ENCODE results near the gene PEX10.
"Not testable (repeated sequence)": the region's sequence is repeated elsewhere in the genome, so short reads cannot be mapped to it uniquely, and the experiment has no call there.

The PEX10 gene

DNA sequence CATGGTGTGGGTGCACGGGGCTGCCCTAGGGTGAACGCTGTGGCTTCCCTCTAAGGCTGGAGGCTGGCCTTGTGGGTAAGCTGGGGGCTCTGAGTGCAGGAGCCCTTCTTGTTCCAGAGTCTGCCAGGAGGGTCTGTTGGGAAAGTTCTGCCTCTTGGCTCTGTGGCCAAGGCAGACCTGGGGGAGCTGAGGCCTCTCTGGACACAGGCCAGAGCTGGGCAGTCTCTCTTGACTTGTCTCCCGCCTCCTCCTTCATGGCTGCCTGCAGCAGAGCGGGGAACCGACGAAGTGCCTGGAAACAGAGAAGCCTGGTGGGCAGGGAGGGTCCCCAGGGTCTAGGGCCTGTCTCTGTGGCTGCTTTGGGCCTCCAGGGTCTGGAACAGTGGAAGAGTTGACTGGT is 30.3 kb upstream of the PEX10 start:
- no peak for DNase-seq

- no peak for DNase-seq
Measured at GRCh38 chr1:2441746-2442145, 29.4 kb upstream of the PEX10 start.

DNA sequence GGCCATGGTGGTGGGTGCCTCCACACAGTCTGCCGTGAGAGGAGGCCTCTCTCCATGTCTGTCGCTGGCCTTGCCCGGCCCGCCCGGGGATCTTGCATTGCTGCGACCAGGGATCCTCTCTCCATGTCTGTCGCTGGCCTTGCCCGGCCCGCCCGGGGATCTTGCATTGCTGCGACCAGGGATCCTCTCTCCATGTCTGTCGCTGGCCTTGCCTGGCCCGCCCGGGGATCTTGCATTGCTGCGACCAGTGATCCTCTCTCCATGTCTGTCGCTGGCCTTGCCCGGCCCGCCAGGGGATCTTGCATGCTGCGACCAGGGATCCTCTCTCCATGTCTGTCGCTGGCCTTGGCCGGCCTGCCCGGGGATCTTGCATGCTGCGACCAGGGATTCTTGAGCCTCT is 28.0 kb upstream of the PEX10 start:
- not testable (repeated sequence) for DNase-seq

GRCh38 chr1:2439369-2439768 is 27.0 kb upstream of the PEX10 start:
- DNase-seq: no peak

DNA sequence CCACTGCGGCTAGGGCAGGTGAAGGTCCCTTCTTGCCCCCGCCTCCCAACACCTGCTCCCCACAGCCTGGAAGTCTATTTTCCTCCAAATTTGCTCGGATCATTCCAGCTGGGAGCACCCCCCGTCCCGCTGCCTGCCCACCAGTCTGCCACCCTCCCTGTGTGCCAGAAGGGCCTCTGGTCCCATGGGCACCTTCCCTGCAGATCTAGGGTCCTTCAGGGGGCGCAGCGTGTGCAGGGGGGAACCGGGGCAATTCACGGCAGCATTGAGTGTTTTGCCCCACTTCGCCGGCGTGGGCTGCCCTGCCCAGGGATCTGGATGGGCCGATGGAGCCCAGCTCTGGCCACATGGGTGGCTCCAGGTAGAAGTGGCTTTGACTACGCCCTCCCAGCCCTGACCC is 26.3 kb upstream of the PEX10 start:
- DNase-seq: no peak

DNA sequence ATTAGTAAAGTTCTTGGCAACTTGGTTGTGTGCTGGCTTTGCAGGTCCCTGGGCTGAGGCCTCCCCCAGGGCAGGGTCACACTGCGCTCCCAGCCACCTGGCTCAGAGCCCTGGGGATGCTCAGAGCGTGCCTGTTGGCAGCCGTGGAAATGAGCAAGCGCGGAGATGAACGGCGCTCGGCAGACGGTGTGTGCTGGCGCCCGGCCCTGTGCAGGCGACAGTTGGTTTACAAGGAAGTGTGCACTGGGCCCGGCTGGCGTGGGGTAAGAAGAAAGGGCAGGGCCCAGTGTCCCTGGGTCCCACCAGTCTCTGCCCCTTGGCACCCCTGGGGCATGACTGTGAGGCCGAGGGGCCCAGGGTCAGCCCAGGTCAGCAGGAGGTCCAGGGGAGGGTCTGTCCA is 25.7 kb upstream of the PEX10 start:
- no peak for DNase-seq

GRCh38 chr1:2437617-2438016 is 25.3 kb upstream of the PEX10 start:
- DNase-seq: no peak

GRCh38 chr1:2436876-2437275 is 24.5 kb upstream of the PEX10 start:
- no peak for DNase-seq

DNA sequence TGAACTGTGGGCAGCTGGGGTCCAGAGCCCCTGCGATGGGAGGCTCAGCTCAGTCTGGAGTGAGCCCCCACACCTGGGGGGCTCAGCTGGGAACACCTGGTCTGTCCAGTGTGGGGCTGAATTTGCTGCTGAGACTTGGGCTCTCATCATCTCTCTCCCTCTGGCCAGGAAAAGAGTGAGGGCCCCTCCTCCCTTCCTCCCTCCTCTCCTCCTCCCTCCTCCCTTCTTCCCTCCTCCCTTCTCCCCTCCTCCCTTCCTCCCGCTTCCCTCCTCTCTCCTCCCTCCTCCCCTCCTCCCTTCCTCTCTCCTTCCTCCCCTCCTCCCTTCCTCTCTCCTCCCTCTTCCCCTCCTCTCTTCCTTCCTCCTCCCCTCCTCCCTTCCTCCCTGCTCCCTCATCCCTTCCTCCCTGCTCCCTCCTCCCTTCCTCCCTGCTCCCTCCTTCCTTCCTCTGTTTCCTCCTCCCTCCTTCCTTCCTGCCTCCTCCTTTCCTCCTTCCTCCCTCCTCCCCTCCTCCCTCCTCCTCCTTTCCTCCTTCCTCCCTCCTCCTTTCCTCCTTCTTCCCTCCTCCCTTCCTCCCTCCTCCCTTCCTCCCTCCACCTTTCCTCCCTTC is 23.5 kb upstream of the PEX10 start:
- no peak for DNase-seq

DNA sequence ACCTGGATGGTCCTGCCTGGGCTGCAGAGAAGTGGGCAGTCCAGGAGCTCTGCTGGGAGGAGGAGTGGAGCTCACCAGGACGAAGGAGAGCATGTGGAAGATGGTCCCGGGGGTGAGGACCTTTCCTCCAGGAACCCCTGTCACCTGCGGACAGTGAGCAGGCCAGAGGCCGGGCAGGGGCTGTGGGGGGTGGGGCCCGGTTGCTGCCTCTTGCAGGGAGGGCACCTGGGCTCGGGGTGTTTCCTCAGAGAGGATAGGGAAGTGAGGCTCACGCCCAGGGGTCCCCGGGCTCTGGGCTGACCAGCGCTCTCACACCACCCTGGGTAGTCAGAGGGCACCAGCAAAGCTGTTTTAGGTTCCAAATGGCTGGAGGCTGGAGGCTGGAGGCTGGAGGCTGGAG is 22.7 kb upstream of the PEX10 start:
- no peak for DNase-seq

- DNase-seq: no peak
Measured at GRCh38 chr1:2433936-2434655, 21.7 kb upstream of the PEX10 start.

DNA sequence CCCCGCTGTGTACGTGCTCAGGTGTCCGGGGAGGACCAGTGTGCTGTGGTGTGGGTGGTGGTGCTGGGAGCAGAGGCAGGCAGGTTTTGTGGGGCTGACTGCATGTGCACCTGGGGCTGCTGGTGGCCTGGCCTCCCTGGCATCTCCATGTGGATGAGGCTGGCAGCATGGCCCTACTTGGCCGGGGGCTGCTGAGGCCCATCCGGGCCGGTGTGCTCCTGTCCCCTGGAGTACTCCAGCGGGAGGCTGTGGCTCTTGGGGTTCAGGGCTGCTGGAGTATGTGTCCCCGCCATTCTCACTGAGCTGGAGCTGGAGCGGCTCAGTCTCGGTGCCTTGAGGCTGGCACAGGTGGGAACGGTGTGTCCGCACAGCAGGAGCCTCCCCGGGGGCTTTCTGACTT is 20.8 kb upstream of the PEX10 start:
- DNase-seq: no peak

- no peak for DNase-seq
Measured at GRCh38 chr1:2432441-2432844, 20.1 kb upstream of the PEX10 start.

DNA sequence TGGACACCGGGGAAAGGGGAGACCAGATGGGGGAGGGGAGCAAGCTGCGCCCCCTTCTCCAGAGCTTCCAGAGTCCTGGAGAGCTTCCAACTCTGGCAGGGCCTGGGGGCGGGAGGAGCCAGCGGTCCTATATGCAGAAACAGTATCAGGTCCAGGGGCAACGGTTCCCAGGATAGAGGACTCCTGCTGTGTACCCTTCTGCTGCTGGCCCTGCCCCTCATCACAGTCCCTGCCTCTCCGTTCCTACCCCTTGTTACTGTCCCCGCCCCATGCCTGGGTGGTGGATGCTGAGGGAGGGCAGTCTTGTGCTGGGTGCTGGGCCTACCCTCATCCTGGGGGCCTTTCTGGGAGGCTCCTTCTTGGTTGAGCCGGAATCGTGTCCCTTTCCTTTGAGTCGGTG is 19.2 kb upstream of the PEX10 start:
- DNase-seq: no peak

DNA sequence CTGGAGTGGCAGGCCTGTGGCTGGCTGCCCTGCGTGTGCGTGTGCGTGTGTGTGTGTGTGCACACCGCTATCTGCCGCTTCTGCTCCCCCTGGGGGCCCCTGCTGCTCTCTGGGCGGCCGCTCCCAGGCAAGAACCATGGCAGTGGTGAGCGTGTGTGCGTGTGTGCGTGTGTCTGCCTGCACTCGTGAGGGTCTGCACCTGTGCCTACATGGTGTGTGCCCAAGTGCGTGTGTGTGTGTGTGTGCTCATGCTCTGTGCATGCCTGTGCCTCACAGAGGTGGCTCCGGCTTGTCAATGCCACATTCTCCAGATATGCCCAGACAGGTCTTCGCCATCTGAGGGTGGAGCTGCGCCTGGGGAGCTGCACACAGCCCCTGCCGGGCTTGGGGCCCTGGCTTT is 18.7 kb upstream of the PEX10 start:
- no peak for DNase-seq

- DNase-seq: no peak
Measured at GRCh38 chr1:2430592-2430973, 18.2 kb upstream of the PEX10 start.

- DNase-seq: peak; percentile 32 to 36
Measured at GRCh38 chr1:2429780-2430591, 17.6 kb upstream of the PEX10 start.

DNA sequence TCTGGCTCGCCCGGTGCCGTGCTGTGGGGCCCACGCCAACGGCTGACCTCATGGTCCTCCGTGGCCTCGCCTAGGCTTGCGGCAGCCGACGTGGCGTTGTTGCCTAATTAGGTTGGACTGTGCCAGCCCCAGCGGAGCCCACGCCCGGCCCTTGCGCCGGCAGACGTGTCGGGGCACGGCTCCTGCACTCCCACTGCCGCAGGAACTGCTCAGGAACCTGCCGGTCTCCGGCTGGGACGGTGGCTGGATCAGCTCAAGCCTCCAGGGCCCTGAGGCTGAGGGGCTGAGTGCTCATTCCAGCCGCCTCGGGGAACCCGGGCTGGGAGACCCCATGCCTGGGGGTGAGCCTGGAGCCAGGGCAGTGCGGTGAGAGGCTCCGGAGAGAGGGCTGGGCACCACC is 16.1 kb upstream of the PEX10 start:
- no peak for DNase-seq

- no peak for DNase-seq
Measured at GRCh38 chr1:2427976-2428375, 15.6 kb upstream of the PEX10 start.

DNA sequence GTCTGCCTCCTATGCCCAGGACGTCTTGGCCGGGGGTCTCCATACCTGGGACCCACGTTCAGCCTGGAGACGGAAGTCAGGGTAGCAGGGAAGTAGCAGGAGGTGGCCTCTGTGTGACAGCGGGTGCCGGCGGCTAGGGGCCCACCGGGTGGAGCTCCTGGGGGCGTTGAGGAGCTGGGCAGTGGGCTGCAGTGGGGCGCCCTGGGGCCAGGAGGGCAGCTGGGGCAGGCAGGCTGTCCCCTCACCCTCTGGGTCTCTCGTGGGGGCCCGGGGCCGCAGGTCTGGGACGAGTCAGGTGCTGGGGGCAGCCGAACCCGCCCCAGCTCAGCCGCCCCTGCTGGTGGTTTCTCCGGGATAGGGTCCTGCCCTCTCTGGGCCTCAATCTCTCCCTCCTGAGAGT is 14.7 kb upstream of the PEX10 start:
- no peak for DNase-seq

DNA sequence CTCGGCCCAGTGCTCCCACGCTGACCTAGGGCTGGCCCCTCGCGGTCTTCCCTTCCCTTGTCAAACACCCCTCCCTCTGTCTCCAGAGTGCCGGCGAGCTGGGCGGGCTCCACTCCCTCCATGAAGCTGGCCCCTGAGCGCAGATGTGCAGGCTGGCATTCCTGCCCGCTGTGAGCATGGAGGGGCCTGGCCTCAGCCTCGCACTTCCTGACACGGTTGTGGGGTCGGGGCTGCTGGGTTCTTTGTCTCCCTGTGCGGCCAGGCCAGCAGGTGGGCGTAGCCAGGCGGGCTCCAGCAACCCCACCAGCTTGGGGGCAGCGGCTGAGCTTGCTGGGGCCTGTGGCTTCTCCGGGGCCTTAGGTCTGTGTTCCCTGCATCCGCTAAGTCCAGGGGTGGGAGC is 14.2 kb upstream of the PEX10 start:
- DNase-seq: no peak

DNA sequence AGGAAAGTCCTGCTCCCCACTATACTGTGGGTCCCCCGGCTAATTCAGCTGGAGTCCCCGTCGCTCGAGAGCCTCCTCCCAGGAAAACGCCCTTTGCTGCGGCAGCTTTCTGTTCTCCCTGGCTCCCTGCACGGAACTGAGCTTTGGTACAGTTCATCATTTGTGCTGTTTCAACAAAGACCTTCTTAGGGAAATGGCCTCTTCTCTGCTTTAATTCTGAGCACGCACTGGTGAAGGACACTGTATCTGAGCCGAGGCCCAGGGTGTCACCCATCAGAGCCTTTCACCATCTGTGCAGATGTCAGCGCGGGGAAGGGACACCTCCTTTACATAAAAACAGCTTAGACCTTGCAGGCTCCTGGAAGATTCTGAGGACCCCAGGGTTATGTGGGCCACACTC is 13.5 kb upstream of the PEX10 start:
- DNase-seq: no peak

GRCh38 chr1:2422523-2422922 is 10.2 kb upstream of the PEX10 start:
- no peak for DNase-seq

- DNase-seq: no peak
Measured at GRCh38 chr1:2419416-2419815, 7.1 kb upstream of the PEX10 start.
